HG03097 (cell line): ENCODE results near the gene METAP2.

Source experiments
- ATAC-seq: cut with Tn5 transposase; IDR thresholded peaks from one replicate; pipeline ENCODE4 v1.9.1; 2021; ENCODE audit not compliant: unreplicated experiment, low FRiP score

METAP2 gene

GRCh38 chr12:95506707-95507523 is 33.0 kb downstream of the METAP2 start:
- no peak for ATAC-seq

- no peak for ATAC-seq
These were observed 35.3 kb downstream of the METAP2 start for GRCh38 chr12:95509300-95509699.

GRCh38 chr12:95511977-95512376 is 38.0 kb downstream of the METAP2 start:
- no peak for ATAC-seq

GRCh38 chr12:95513599-95513998 is 39.6 kb downstream of the METAP2 start:
- no peak for ATAC-seq

- no peak for ATAC-seq
These were observed 41.2 kb downstream of the METAP2 start for GRCh38 chr12:95515197-95515596.

GRCh38 chr12:95516757-95517156 is 42.8 kb downstream of the METAP2 start:
- ATAC-seq: no peak

- ATAC-seq: no peak
These were observed 43.3 kb downstream of the METAP2 start for GRCh38 chr12:95517246-95517645.

GRCh38 chr12:95518944-95519343 is 45.0 kb downstream of the METAP2 start:
- ATAC-seq: no peak

GRCh38 chr12:95520816-95521215 is 46.9 kb downstream of the METAP2 start:
- ATAC-seq: no peak

- ATAC-seq: no peak
These were observed 48.7 kb downstream of the METAP2 start for GRCh38 chr12:95522692-95523091.

- ATAC-seq: no peak
These were observed 54.5 kb downstream of the METAP2 start for GRCh38 chr12:95528431-95528830.

- no peak for ATAC-seq
These were observed 55.8 kb downstream of the METAP2 start for GRCh38 chr12:95529693-95530225.

GRCh38 chr12:95532851-95533250 is 58.9 kb downstream of the METAP2 start:
- no peak for ATAC-seq

- ATAC-seq: no peak
These were observed 60.0 kb downstream of the METAP2 start for GRCh38 chr12:95533985-95534384.

- ATAC-seq: no peak
These were observed 64.1 kb downstream of the METAP2 start for GRCh38 chr12:95538006-95538405.

- ATAC-seq: no peak
These were observed 64.7 kb downstream of the METAP2 start for GRCh38 chr12:95538656-95539055.

- no peak for ATAC-seq
These were observed 67.5 kb downstream of the METAP2 start for GRCh38 chr12:95541436-95541835.

- ATAC-seq: no peak
These were observed 69.4 kb downstream of the METAP2 start for GRCh38 chr12:95543305-95543704.

GRCh38 chr12:95544756-95545155 is 70.8 kb downstream of the METAP2 start:
- no peak for ATAC-seq

GRCh38 chr12:95545303-95545702 is 71.4 kb downstream of the METAP2 start:
- no peak for ATAC-seq

- no peak for ATAC-seq
These were observed 72.0 kb downstream of the METAP2 start for GRCh38 chr12:95545731-95546490.

- no peak for ATAC-seq
These were observed 72.5 kb downstream of the METAP2 start for GRCh38 chr12:95546491-95546813.
